Testis (tissue), 2 donors: ENCODE measurements around the gene DHX57.

Experiments used
- POLR2A ChIP-seq: fragments of 450-650 bp; IDR thresholded peaks from one replicate; pipeline ENCODE4 v1.6.1; 2017; ENCODE audit warnings: antibody characterized with exemption, mild to moderate bottlenecking, moderate library complexity
- TF ChIP-seq, protein P1 (sequence below), 3 experiments: fragments of 450-650 bp in 2 of 3; fragments of 200-600 bp in 1 of 3; sonication (generic) in 1 of 3; IDR thresholded peaks; one replicate each; pipeline ENCODE4 v1.5.1; 2016 to 2019; ENCODE audit warnings: antibody characterized with exemption in 3 of 3, mild to moderate bottlenecking in 2 of 3, moderate library complexity in 1 of 3

DNA sequence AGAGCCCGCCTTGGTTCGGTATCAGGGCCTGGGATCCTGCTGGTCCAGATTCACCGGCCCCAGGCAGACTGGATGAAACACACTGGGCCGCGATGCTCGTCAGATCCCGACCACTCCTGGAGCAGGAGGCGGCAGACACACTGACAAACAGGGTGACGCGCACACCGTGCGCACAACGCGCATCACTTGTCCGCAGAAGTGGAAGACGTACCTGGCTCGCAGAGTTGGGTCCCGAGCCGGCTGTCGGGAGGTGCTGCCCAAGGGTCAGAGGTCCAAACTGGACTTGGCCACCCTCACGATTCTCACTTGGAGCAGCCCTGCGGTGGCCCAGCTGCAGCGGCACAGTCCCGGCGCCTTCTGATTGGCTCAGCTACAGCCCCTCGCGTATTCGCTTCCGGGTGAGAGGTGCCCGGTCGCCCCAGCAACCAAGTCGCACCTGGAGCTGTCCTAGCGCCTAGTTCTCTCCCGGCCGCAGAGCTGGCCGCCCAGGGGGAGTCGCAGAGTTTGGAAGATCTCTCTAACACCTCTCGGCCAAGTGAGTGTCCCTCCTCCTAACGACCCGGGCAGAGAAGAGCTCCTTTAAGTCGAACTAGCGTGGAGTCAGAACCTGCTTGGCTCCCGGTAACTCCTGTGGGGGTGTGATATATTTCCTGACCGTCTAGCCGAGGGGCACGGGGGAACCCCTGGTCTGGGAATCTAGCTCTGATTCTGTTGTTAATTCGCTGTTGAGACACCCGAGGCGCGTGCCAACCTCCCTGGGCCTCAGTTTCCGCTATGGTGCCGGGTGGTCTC is at the start of gene DHX57, which contains the start of gene MORN2:
- TF ChIP-seq, protein P1, sequence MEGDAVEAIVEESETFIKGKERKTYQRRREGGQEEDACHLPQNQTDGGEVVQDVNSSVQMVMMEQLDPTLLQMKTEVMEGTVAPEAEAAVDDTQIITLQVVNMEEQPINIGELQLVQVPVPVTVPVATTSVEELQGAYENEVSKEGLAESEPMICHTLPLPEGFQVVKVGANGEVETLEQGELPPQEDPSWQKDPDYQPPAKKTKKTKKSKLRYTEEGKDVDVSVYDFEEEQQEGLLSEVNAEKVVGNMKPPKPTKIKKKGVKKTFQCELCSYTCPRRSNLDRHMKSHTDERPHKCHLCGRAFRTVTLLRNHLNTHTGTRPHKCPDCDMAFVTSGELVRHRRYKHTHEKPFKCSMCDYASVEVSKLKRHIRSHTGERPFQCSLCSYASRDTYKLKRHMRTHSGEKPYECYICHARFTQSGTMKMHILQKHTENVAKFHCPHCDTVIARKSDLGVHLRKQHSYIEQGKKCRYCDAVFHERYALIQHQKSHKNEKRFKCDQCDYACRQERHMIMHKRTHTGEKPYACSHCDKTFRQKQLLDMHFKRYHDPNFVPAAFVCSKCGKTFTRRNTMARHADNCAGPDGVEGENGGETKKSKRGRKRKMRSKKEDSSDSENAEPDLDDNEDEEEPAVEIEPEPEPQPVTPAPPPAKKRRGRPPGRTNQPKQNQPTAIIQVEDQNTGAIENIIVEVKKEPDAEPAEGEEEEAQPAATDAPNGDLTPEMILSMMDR (IDR thresholded peaks at IDR 0.05): no peak
- TF ChIP-seq POLR2A: no peak
